NT2/D1 (cell line): ENCODE results near the gene ZFYVE27.

Source experiments
- SUZ12 ChIP-seq: IDR thresholded peaks from 2 replicates; pipeline ENCODE4 v1.6.1; 2011; ENCODE audit not compliant: insufficient read length, insufficient read depth; ENCODE audit errors: extremely low read depth
- YY1 ChIP-seq: IDR thresholded peaks from 2 replicates; pipeline ENCODE4 v1.6.1; 2011; ENCODE audit not compliant: insufficient read length, insufficient read depth
- ZNF274 ChIP-seq: IDR thresholded peaks from 2 replicates; pipeline ENCODE4 v1.6.1; 2011; ENCODE audit warnings: mild to moderate bottlenecking, low read depth, low read length

GRCh38 chr10:97736902-97737769 lies at the start of gene ZFYVE27:
- TF ChIP-seq YY1 (no peak), ZNF274 (no peak), SUZ12 (no peak)
